ENCODE measurements around the gene CNTNAP5.

- no peak for TF ChIP-seq CTCF (IDR thresholded peaks at IDR 0.05)
- TF ChIP-seq TCF7L2 (IDR thresholded peaks at IDR 0.05; ENCODE audit: low read depth, low read length): no peak
- no peak for TF ChIP-seq POLR2AphosphoS5 (IDR thresholded peaks at IDR 0.05; ENCODE audit: low read depth, low read length)
- TF ChIP-seq REST (IDR thresholded peaks at IDR 0.05; ENCODE audit: insufficient read depth in 1 of 2, low read depth in 2 of 2, low read length in 1 of 2): no peak
Measured at GRCh38 chr2:124065636-124066035, 40.5 kb downstream of the CNTNAP5 start.
